ENCODE results near the gene FOXB1.

GRCh38 chr15:60049948-60050347 lies 45.8 kb downstream of the FOXB1 start:
- TF ChIP-seq POLR2A (IDR thresholded peaks at IDR 0.05; ENCODE audit: low read depth) (no peak), POLR2AphosphoS5 (IDR thresholded peaks at IDR 0.05) (no peak)

Data from esophagus muscularis mucosa (tissue), 2 donors.